GM19328 (cell line): ENCODE measurements around the gene MBD6.

Source experiments
- ATAC-seq: cut with Tn5 transposase; IDR thresholded peaks from one replicate; pipeline ENCODE4 v1.9.1; 2021; ENCODE audit warnings: mild to moderate bottlenecking, moderate library complexity; ENCODE audit not compliant: unreplicated experiment

Gene MBD6

GRCh38 chr12:57527184-57527583 lies 4.6 kb downstream of the MBD6 start:
- ATAC-seq = no peak

DNA sequence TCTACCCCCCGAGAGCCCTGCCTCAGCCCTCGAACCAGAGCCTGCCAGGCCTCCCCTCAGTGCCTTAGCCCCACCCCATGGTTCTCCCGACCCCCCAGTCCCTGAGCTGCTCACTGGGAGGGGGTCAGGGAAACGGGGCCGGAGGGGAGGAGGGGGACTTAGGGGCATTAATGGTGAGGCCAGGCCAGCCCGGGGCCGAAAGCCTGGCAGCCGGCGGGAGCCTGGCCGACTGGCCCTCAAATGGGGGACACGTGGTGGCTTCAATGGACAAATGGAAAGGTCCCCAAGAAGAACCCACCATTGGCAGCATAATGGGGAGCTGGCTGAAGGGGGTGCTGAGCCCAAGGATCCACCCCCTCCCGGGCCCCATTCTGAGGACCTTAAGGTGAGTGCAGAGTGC lies 5.6 kb downstream of the MBD6 start:
- ATAC-seq = no peak

- no peak for ATAC-seq
These were observed 6.4 kb downstream of the MBD6 start for GRCh38 chr12:57528831-57529555.

DNA sequence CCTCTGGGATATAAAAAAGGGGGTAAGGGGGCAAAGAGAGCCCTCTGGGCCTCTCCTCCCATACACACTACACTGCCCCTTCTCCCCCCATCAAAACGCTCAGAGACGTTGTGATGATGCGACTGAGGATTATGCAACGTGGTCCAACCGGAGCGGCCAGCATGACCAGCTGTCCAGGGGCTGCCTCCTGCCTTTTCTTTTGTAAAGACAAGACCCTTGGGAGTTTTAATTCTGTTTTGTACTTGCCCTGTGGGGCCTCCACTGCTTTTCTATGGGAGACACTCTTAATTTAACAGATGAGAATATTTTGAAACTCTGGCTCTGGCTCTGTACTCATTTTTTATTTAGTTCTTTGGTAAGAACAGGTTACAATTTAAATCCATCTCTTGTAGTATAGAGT lies 7.2 kb downstream of the MBD6 start:
- no peak for ATAC-seq

DNA sequence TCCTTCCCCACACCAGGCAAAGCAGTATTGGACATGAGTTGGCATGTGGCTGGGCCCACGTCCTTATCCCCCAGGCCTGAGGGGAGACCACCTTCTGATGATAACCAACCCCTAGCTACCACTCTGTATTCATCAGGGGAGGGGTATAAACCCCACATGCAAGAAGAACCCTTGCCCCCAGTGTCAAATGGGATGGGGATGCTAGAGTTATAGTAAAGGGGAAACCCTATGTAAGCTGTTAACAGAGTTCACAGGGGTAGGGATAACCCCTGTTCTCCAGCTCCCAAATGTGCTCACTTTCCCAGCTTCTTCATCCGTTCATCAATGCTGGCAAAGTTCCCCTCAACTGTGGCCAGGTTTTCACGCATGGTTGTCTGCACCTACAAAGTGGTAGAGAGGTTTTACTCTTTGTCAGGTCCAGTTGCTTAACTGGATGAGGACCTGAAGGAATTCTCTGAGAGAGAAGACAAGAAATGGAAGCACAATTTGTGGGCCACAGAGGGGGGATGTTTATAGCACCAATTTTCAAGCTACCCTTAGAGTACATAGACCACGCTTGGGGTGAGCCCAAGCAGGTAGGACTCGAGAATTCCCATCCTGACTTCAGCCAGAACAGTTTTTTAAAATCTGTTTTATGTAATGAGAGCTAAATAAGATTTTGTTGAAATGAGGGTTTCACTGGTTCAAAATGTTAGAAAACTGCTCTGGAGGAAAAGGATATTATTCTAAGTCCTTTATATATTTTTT lies 7.9 kb downstream of the MBD6 start:
- ATAC-seq = no peak

- no peak for ATAC-seq
These were observed 9.2 kb downstream of the MBD6 start for GRCh38 chr12:57531836-57532235.

DNA sequence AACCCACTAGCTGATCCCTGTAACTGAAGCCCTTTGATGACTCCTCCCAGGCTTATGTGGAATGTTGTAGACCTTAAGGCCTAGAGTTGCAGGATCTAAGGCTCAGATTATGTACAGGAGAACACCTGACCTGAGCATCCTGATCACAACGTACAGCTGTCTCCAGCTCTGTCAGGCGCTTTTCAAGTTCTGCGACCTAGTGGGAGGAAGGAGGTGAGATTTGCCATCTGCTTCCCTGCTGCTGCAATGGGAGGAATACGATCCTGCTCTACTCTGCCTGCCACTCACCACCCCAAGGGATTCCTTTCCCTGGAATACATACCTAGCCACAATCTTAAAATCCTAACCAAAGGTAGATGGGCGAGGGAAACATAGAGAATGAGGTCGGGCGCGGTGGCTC lies 10.5 kb downstream of the MBD6 start:
- ATAC-seq = no peak

DNA sequence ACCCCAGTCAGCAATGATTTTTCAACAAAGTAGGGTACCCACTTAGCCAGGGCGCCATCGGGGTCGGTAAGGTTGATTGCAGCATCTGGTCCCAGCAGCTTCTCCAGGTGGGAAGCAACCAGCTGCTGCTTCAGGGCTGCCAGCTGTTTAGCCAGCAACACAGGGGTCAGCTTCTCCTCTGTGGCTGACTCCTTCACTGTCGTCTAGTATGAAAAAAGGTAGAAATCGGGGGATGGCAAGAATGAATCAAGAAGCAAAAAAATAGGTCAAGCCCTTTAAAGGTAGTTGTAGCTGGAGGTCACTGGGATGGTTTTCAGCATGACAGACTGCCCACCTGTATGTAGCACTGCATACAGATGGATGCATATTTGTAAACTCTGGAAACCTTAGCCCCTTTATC lies 11.6 kb downstream of the MBD6 start:
- no peak for ATAC-seq

GRCh38 chr12:57534991-57535543 lies 12.4 kb downstream of the MBD6 start:
- ATAC-seq = no peak

GRCh38 chr12:57535764-57536596 lies 13.4 kb downstream of the MBD6 start:
- ATAC-seq = no peak

GRCh38 chr12:57536597-57536942 lies 13.9 kb downstream of the MBD6 start:
- no peak for ATAC-seq

DNA sequence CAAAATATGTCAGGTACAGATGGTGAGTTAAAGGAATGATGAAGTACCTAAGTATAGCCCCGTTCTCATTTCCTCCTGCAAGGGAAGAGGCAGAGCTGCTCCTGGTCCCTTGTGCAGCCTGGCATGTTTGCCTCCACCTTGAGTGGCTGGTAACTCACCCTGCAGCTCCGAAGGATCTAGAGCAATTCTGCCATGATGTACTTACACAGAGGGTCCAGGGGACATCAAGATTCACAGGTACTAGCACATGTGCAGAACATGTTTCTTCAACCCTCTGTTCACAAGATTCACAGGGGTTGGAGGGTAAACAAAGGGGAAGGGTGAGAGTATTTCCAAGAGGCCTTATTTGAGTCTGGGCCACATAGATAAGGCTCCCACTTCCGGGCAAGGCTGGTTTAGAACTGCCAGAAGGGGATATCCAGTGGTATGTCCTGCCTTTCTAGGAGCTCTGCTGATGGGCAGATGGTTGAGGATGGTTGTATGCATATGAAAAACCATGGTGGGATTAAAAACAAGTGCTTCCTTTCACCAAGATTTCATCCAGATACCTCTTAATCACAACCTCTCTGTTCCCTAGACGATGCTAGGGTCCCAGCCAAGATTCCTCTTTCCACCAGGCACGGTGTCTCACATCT lies 16.6 kb downstream of the MBD6 start:
- no peak for ATAC-seq

DNA sequence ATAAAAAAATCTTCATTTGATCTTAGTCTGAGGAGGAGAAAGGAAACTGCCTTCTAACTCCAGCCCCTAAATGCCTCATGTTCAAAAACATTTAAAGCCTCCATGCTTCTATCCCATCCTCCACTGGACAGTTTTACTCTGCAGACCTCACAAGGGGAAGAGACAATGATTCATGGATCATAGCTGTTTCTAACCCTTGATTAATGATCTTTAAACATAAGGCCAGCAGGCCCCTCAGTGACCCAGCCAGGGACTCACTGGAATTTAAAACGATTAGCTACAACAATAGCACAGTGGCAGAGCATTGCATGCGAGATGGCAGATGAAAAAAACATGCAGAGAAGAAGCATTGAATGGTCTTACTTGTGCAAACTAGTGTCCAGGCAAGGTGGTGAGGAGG lies 18.4 kb downstream of the MBD6 start:
- no peak for ATAC-seq

GRCh38 chr12:57541717-57542116 lies 19.1 kb downstream of the MBD6 start:
- no peak for ATAC-seq

DNA sequence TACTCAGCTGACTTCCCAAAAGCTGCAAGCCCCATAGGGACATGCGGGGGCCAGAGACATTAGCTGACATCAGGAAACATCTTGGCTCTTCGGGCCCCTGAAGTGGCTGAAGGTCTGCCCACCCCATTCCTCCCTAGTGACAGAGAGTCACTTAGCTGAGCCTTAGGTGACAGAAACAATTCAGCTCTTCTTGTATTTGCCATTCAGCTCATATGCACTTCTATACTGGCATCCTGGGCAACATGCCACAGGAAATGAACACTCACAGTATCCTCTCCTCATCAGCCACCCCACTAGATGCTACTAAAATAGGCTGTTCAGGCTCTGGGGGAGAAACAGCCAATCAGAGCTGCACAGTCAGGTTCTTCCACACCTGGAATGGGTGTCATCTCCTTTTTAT lies 21.0 kb downstream of the MBD6 start:
- no peak for ATAC-seq

- no peak for ATAC-seq
These were observed 23.3 kb downstream of the MBD6 start for GRCh38 chr12:57545809-57546437.

- ATAC-seq = peak; percentile 96
These were observed 24.0 kb downstream of the MBD6 start, which contains the start of gene DCTN2 for GRCh38 chr12:57546438-57547287. DCTN2 (minus strand) TSS chr12:57547192; CDS start chr12:57547063, 129 bp downstream.

DNA sequence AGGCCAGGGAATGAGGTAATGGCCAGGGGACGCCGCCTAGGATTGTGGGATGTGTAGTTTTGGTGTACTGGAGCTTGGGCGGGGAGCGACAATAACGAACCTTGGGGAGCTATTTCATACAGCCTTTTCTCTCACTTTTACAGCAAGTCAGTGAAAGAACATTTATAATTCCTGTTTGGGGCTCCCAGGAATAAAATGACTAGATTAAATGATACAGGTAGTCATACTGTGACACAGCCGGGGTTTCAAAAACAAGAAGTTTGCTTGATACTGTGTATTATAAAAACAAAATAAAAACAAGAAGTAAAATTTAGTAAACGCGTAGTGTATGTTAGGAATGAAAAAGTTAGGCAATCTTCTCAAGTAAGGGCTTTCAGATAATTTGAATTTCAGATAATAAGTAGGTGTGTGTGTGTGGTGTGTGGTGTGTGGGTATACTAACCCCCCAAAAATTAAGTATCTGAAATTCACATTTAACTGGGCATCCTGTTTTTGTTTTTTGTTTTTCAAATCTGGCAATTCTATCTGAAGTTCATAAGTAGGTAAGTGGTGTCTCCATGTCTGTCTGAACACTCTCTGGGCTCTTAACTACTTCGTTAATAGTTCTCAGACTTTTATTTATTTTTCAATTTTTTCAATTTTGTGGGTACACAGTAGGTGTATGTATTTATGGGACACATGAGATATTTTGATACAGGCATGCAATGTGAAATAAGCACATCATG lies 24.8 kb downstream of the MBD6 start:
- no peak for ATAC-seq

DNA sequence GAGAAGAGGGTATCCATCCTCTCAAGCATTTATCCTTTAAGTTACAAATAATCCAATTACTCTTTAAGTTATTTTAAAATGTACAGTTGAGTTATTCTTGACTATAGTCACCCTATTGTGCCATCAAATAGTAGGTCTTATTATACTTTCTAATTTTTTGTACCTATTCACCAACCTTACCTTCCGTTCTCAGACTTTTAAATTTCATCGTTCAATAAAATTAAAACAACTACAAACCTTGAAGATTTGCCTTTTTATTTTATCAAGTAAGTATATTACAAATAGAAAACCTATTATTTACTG lies 25.3 kb downstream of the MBD6 start:
- ATAC-seq = no peak
